Gastrocnemius medialis (tissue), 4 donors: ENCODE results near the gene SGCD. TPM values are rescaled to one million over a fixed set of nuclear protein-coding genes. Genes with fewer than 3 reads are reported as not detected.
A peak's percentile ranks its signal among the peaks of the same experiment; 100 is the strongest.

Source experiments
- ATAC-seq, 2 donors: fragments of 150-250 bp; one replicate each; pipeline ENCODE4 v1.9.1; 2016
- DNase-seq, 2 donors: peaks; one replicate each; pipeline ENCODE4 v3.0.0-alpha.2; 2019
- H3K27ac ChIP-seq, 4 donors: fragments of 200-600 bp; sonication (generic); 1 replicate in 1 of 4; 2 replicates in 3 of 4; pipeline ENCODE4 v1.5.1; 2016 to 2018; ENCODE audit warnings: mild to moderate bottlenecking in 2 of 4, moderate library complexity in 1 of 4
- H3K27me3 ChIP-seq, 3 donors: fragments of 200-600 bp; sonication (generic) in 2 of 3; 1 replicate in 1 of 3; 2 replicates in 2 of 3; pipeline versions ENCODE4 v1.5.1 to v1.6.0; 2016 to 2019; ENCODE audit warnings: mild to moderate bottlenecking in 1 of 3, moderate library complexity in 1 of 3
- H3K36me3 ChIP-seq, 2 donors: fragments of 200-600 bp; sonication (generic) in 1 of 2; one replicate each; pipeline ENCODE4 v1.5.1; 2017 to 2018
- H3K4me1 ChIP-seq, 2 donors: fragments of 200-600 bp; sonication (generic) in 1 of 2; one replicate each; pipeline ENCODE4 v1.5.1; 2016 to 2017; ENCODE audit warnings: mild to moderate bottlenecking in 2 of 2
- H3K4me3 ChIP-seq, 4 donors: fragments of 200-600 bp; sonication (generic) in 3 of 4; 1 replicate in 1 of 4; 2 replicates in 3 of 4; pipeline ENCODE4 v1.5.1; 2016 to 2019; ENCODE audit warnings: mild to moderate bottlenecking in 2 of 4
- H3K9me3 ChIP-seq, 3 donors: fragments of 200-600 bp; sonication (generic) in 2 of 3; 1 replicate in 1 of 3; 2 replicates in 2 of 3; pipeline ENCODE4 v1.5.1; 2016 to 2019
- POLR2A ChIP-seq, 2 donors: fragments of 450-650 bp; IDR thresholded peaks; one replicate each; pipeline ENCODE4 v1.6.1; 2017; ENCODE audit warnings: antibody characterized with exemption in 2 of 2, mild to moderate bottlenecking in 2 of 2, moderate library complexity in 2 of 2
- in situ Hi-C, 4 donors: fragments of 200-750 bp; cut with MboI; loops; one replicate each; pipeline versions ENCODE4 v1.15.0 to v1.8.0; 2017; ENCODE audit warnings: low sequenced_read_pairs in 4 of 4
- intact Hi-C: fragments of 100-400 bp; cut with DNase I; formaldehyde crosslinking; loops from one replicate; pipeline ENCODE4 v1.15.1; 2023; ENCODE audit warnings: low total_unique reads
- total RNA-seq, 4 donors: library from RNA; depleted of rRNA; stranded (reverse); fragments of >200 nt; gene quantifications; one replicate each; pipeline versions ENCODE4 v1.1.0 to v1.2.3, GENCODE V29; 2016
- TF ChIP-seq, protein P1 (sequence below), 5 experiments: fragments of 450-650 bp in 3 of 5; fragments of 200-600 bp in 2 of 5; sonication (generic) in 2 of 5; IDR thresholded peaks in 4 of 5; conservative IDR thresholded peaks in 1 of 5; 1 replicate in 4 of 5; 2 replicates in 1 of 5; pipeline ENCODE4 v1.5.1; 2016 to 2019; ENCODE audit warnings: antibody characterized with exemption in 5 of 5, mild to moderate bottlenecking in 3 of 5, moderate library complexity in 3 of 5

Gene SGCD
- total RNA-seq, 4 donors from 2014 or later = 8.2 to 53.5 (median 35.8) TPM

DNA sequence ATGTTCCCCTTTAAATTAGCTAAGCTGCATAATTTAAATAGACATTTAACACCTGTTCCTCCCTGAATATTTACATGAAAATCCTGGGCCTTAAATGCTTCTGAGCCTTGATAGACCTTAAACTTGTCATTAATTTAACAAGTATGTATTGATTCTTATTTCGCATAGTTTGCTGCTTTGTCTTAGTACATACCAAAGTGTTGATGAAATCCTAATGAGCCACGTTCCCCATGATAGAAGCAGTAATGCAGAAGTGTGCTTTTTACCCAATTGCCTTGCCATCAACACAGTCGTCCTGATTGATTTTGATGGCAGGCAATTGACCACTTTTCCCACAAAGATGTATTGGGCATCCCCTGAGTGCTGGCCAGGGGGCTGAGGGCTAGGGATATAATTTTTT, 213.5 kb downstream of the SGCD start:
- TF ChIP-seq, protein P1, sequence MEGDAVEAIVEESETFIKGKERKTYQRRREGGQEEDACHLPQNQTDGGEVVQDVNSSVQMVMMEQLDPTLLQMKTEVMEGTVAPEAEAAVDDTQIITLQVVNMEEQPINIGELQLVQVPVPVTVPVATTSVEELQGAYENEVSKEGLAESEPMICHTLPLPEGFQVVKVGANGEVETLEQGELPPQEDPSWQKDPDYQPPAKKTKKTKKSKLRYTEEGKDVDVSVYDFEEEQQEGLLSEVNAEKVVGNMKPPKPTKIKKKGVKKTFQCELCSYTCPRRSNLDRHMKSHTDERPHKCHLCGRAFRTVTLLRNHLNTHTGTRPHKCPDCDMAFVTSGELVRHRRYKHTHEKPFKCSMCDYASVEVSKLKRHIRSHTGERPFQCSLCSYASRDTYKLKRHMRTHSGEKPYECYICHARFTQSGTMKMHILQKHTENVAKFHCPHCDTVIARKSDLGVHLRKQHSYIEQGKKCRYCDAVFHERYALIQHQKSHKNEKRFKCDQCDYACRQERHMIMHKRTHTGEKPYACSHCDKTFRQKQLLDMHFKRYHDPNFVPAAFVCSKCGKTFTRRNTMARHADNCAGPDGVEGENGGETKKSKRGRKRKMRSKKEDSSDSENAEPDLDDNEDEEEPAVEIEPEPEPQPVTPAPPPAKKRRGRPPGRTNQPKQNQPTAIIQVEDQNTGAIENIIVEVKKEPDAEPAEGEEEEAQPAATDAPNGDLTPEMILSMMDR (IDR thresholded peaks at IDR 0.05 in 4 of 5, conservative IDR thresholded peaks at IDR 0.05 in 1 of 5) = no peak
- no peak for TF ChIP-seq POLR2A (IDR thresholded peaks at IDR 0.05)
- no peaks in the 10 kb centered on the region for H3K9me3 ChIP-seq
- no peaks in the 10 kb centered on the region for H3K27me3 ChIP-seq
- ATAC-seq (no peak), DNase-seq (no peak)
- no peaks in the 10 kb centered on the region for H3K36me3 ChIP-seq
- H3K4me3 ChIP-seq = no peak overlapping the region
- intact Hi-C loops = no loop called here
- H3K27ac ChIP-seq = no peak overlapping the region
- in situ Hi-C loops = no loop called here
- H3K4me1 ChIP-seq = peaks cover 8 to 13% of the 10 kb centered on the region in 2 donors

DNA sequence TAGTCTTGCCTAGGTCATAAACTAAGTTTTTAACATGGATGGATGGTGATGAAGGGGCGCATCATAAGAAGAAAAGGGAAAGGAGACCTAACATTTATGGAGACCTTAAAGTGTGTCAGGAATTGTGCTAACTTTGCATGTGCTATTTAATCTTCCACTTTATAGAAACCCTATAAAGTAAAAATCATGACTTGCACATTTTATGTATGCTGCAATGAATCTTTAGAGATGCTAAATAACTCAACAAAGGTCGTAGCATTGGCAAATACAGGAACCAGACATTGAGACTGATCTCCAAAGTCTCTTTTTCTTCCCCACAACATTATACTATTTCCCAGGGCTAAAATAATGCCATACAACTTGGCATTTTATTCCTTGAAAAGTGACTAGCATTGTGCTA, 214.6 kb downstream of the SGCD start:
- TF ChIP-seq, protein P1 (IDR thresholded peaks at IDR 0.05 in 4 of 5, conservative IDR thresholded peaks at IDR 0.05 in 1 of 5) = no peak
- TF ChIP-seq POLR2A (IDR thresholded peaks at IDR 0.05) = no peak
- in situ Hi-C loops = no loop called here
- no peak overlapping the region for H3K4me3 ChIP-seq
- no peaks in the 10 kb centered on the region for H3K36me3 ChIP-seq
- H3K4me1 ChIP-seq = peaks cover 8 to 13% of the 10 kb centered on the region in 2 donors
- no peaks in the 10 kb centered on the region for H3K27me3 ChIP-seq
- no peak for ATAC-seq
- H3K27ac ChIP-seq = no peak overlapping the region
- no peak for DNase-seq
- intact Hi-C loops = no loop called here
- H3K9me3 ChIP-seq = no peaks in the 10 kb centered on the region

DNA sequence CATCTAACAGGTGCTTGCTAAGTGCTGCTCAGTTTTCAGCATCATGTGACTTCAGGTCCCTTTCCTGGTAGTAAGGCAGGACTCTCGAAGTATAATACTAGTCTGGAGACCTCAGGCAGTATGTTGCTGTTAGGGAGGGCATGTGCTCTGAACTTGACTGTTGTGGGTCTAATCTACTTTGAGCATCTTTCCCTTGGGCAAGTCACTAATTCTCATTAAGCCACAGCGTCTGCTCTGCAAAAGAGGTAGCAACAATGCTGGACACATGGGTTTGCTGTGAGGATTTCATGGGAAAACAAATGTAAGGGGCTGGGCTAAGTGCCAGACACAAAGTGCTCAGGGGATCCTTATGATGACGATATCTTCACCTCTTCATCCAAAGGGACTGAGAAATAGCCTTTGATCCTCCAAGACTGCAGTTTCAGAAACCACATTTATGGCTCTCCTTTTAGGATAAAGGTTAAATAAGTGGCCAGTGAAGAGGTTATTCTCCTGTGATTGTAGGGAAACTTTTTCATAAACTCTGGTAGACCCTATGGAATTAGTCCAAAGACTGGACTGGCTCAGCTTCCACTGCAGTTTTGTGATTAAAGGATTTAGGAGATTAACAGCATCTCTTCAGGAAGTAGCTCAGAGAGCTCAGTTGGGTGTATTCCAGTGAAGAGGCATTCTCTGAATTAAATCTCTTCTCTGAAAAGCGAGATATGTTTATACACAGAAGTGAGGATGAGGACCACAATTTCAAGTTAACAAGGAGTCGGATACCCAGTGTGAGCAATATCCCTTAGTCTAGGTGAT, 216.6 kb downstream of the SGCD start:
- Histone ChIP-seq H3K27me3 (no peaks in the 10 kb centered on the region), H3K36me3 (no peaks in the 10 kb centered on the region), H3K9me3 (no peaks in the 10 kb centered on the region), H3K27ac (no peak overlapping the region), H3K4me3 (no peak overlapping the region), H3K4me1 (peaks cover 8 to 13% of the 10 kb centered on the region in 2 donors)
- intact Hi-C loops (no loop called here), in situ Hi-C loops (no loop called here)
- no peak for ATAC-seq
- TF ChIP-seq, protein P1 (IDR thresholded peaks at IDR 0.05 in 4 of 5, conservative IDR thresholded peaks at IDR 0.05 in 1 of 5) = no peak
- no peak for TF ChIP-seq POLR2A (IDR thresholded peaks at IDR 0.05)
- no peak for DNase-seq

DNA sequence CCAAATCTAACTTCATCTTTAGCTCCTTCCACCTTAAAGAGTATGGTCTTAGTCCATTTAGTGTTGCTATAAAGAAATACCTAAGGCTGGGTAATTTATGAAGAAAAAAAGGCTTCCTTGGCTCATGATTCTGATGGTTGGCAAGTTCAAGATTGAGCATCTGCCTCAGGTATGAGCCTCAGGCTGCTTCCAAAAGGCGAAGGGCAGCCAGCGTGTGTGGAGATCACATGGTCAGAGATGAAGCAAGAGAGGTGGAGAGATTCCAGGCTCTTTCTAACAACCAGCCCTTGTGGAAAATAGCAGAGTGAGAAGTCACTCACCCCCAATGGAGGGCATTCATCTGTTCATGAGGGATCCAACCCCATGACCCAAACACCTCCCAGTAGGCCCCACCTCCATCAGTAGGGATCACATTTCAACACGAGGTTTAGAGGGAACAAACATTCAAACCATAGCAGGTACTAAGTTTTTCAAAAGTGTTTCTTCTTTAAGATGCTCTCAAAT, 225.9 kb downstream of the SGCD start:
- in situ Hi-C loops = no loop called here

More for the DNA sequence above, 225.9 kb downstream of the SGCD start:
- Histone ChIP-seq H3K36me3 (no peaks in the 10 kb centered on the region), H3K27ac (peak overlapping the region; percentile 38 to 60 (median 52)), H3K4me1 (peaks cover 11 to 15% of the 10 kb centered on the region in 2 donors), H3K27me3 (no peaks in the 10 kb centered on the region), H3K9me3 (no peaks in the 10 kb centered on the region), H3K4me3 (no peak overlapping the region)
- intact Hi-C loops = no loop called here
- no peak for TF ChIP-seq POLR2A (IDR thresholded peaks at IDR 0.05)
- TF ChIP-seq, protein P1 (IDR thresholded peaks at IDR 0.05 in 4 of 5, conservative IDR thresholded peaks at IDR 0.05 in 1 of 5) = no peak
- DNase-seq (peak; percentile 53 to 80), ATAC-seq (peak; percentile 92 to 99)
